Neural progenitor cell (in vitro differentiated cells): Measurements from ENCODE around the gene DCST2. TPM values are rescaled to one million over a fixed set of nuclear protein-coding genes. Genes with fewer than 3 reads are reported as not detected.

Source experiments
- DNase-seq: peaks from one replicate; pipeline ENCODE4 v3.0.0-alpha.2; 2016; ENCODE audit warnings: low spot score
- H2AFZ ChIP-seq: fragments of 200-600 bp; sonication (generic); replicated peaks from 2 replicates; pipeline ENCODE4 v1.6.1; 2016; ENCODE audit warnings: antibody characterized with exemption
- H3F3A ChIP-seq: fragments of 200-600 bp; sonication (generic); 2 replicates; pipeline ENCODE4 v1.6.1; 2016; ENCODE audit warnings: antibody characterized with exemption, low read depth
- H3K27ac ChIP-seq: fragments of 200-600 bp; sonication (generic); 2 replicates; pipeline ENCODE4 v1.5.1; 2016; ENCODE audit warnings: mild to moderate bottlenecking
- H3K27me3 ChIP-seq: fragments of 200-600 bp; sonication (generic); 2 replicates; pipeline ENCODE4 v1.6.1; 2016; ENCODE audit warnings: mild to moderate bottlenecking, moderate library complexity
- H3K36me3 ChIP-seq: fragments of 200-600 bp; sonication (generic); 2 replicates; pipeline ENCODE4 v1.5.1; 2016
- H3K4me1 ChIP-seq: fragments of 200-600 bp; sonication (generic); 2 replicates; pipeline ENCODE4 v1.6.1; 2016; ENCODE audit warnings: mixed run types
- H3K4me2 ChIP-seq: fragments of 200-600 bp; sonication (generic); 2 replicates; pipeline ENCODE4 v1.6.1; 2016
- H3K4me3 ChIP-seq: fragments of 200-600 bp; sonication (generic); 2 replicates; pipeline ENCODE4 v1.5.1; 2016
- H3K79me2 ChIP-seq: fragments of 200-600 bp; sonication (generic); 2 replicates; pipeline ENCODE4 v1.6.1; 2016; ENCODE audit warnings: low read depth
- H3K9ac ChIP-seq: fragments of 200-600 bp; sonication (generic); 2 replicates; pipeline ENCODE4 v1.6.1; 2016
- H3K9me3 ChIP-seq: fragments of 200-600 bp; sonication (generic); 2 replicates; pipeline ENCODE4 v1.5.1; 2016; ENCODE audit warnings: low read depth
- H4K20me1 ChIP-seq: fragments of 200-600 bp; sonication (generic); 2 replicates; pipeline ENCODE4 v1.6.1; 2016; ENCODE audit warnings: low read depth
- H3K27ac Mint-ChIP-seq: 3 replicates; pipeline ENCODE4 v1.8.0; 2021; ENCODE audit warnings: mixed read lengths
- H3K27me3 Mint-ChIP-seq: 2 replicates; pipeline ENCODE4 v1.8.0; 2022; ENCODE audit warnings: low read depth, mild to moderate bottlenecking, inconsistent platforms, moderate library complexity, mixed read lengths; ENCODE audit not compliant: insufficient read depth
- H3K36me3 Mint-ChIP-seq: 3 replicates; pipeline ENCODE4 v1.8.0; 2021; ENCODE audit warnings: mixed read lengths
- H3K4me1 Mint-ChIP-seq: 3 replicates; pipeline ENCODE4 v1.8.0; 2021; ENCODE audit warnings: mixed read lengths
- H3K4me3 Mint-ChIP-seq: 3 replicates; pipeline ENCODE4 v1.8.0; 2021; ENCODE audit warnings: mild to moderate bottlenecking, moderate library complexity, mixed read lengths
- H3K9me3 Mint-ChIP-seq: 3 replicates; pipeline ENCODE4 v1.8.0; 2020; ENCODE audit warnings: mixed read lengths
- EZH2 ChIP-seq: fragments of 200-600 bp; sonication (generic); IDR thresholded peaks from 2 replicates; pipeline ENCODE4 v1.6.1; 2017; ENCODE audit warnings: antibody characterized with exemption, mild to moderate bottlenecking, moderate library complexity
- EZH2phosphoT487 ChIP-seq: fragments of 200-600 bp; sonication (generic); IDR thresholded peaks from 2 replicates; pipeline ENCODE4 v1.6.1; 2017; ENCODE audit warnings: antibody characterized with exemption
- total RNA-seq: library from RNA; depleted of rRNA; stranded (reverse); fragments of >200 nt; gene quantifications from 2 replicates; pipeline ENCODE4 v1.2.3, GENCODE V29; 2015; ENCODE audit warnings: low replicate concordance
- TF ChIP-seq, protein P1 (sequence below): fragments of 200-600 bp; sonication (generic); IDR thresholded peaks from 2 replicates; pipeline ENCODE4 v1.5.1; 2017; ENCODE audit warnings: antibody characterized with exemption, mild to moderate bottlenecking

The DCST2 gene
- total RNA-seq, 1 donor from 2014 or later, result 1.8 TPM

DNA sequence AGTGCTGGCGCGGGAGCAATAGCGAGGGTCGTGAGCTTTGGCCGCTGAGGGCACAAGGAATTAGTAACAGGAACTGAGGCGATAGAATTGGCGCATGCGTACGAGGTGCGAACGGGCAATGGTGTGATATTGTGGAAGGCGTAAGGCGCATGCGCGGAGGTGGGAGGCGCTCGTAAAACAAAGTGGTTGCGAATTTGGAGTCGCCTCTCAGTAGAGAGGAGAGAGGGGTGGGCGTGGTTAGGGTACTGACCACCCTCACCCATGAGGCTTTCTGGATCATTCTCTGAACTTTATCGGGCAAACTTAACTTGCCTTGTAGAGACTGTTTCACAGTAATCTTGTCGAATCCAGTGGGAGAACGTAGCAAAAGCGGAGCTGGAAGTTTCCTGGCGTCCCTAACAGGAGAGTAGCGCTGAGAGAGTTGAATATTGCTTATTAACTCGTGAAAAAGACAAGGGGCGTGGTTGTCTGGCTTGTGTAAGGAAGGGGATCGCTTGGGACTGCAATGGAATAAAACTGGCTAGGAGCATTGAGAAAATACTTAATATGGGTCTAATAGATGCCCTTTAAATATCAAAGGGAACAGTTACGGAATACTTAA, 58.7 kb downstream of the DCST2 start:
- Histone ChIP-seq H2AFZ (no peak overlapping the region), H4K20me1 (peaks cover 25% of the 10 kb centered on the region), H3K4me2 (peak overlapping the region; percentile 84), H3K9ac (peak overlapping the region; percentile 28), H3K36me3 (peaks cover 14% of the 10 kb centered on the region), H3K27ac (peak overlapping the region; percentile 85), H3K4me3 (peak overlapping the region; percentile 64), H3F3A (peaks cover 50% of the 10 kb centered on the region), H3K4me1 (peaks cover 34% of the 10 kb centered on the region), H3K9me3 (no peaks in the 10 kb centered on the region), H3K79me2 (peaks cover 68% of the 10 kb centered on the region), H3K27me3 (no peaks in the 10 kb centered on the region)
- H3K4me3 Mint-ChIP-seq, result no peak overlapping the region
- H3K4me1 Mint-ChIP-seq, result peaks cover 26% of the 10 kb centered on the region
- H3K27me3 Mint-ChIP-seq, result peaks cover 4% of the 10 kb centered on the region
- no peaks in the 10 kb centered on the region for H3K9me3 Mint-ChIP-seq
- peak; percentile 99 for DNase-seq
- TF ChIP-seq EZH2phosphoT487 (no peak), EZH2 (no peak)
- no peak overlapping the region for H3K27ac Mint-ChIP-seq
- peaks cover 9% of the 10 kb centered on the region for H3K36me3 Mint-ChIP-seq

DNA sequence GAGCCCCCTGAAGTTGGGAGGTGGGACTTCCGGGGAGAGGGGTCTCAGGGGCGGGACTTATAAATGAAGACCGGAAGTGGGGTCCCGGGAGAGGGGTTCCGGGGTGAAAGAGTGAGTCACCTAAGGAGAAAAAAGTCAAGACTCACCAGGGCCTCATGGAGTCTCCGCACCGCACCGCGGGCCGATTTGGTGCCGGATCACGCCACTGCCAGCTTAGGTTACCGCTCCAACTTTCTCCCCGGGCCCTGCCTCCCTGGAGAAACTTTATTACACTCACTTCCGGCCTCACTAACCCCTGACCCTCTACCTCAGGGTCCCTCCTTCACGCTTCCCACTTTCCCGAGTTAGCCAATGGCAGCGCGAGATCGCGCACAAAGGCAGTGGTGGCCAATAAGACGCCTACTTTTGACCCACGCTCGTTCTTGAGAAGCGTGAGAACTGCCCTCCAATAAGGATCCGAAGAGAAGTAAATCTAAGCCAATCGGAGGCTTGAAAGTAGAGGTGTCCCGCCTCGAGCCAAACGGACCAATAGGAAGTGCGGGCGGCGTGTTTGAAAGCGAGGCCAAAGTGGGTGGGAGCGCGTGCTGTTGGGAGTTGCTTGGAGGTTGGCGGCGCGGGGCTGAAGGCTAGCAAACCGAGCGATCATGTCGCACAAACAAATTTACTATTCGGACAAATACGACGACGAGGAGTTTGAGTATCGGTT, 59.3 kb downstream of the DCST2 start, which contains the start of gene CKS1B:
Gene CKS1B (plus strand): TSS at position 580 of the 706 bp plus-strand sequence. CDS start 65 bp downstream, at position 645.
- peak within 1 kb of the TSS; percentile 28 for H3K9ac ChIP-seq
- H3K4me2 ChIP-seq, result peak within 1 kb of the TSS; percentile 84
- Mint-ChIP-seq H3K9me3 (no peaks in the 10 kb centered on the region), H3K4me1 (peaks cover 31% of the 10 kb centered on the region), H3K36me3 (peaks cover 6% of the 10 kb centered on the region), H3K27ac (no peak within 1 kb of the TSS), H3K27me3 (peaks cover 3% of the 10 kb centered on the region), H3K4me3 (no peak within 1 kb of the TSS)
- H3K27me3 ChIP-seq, result no peaks in the 10 kb centered on the region
- H3K36me3 ChIP-seq, result peaks cover 10% of the 10 kb centered on the region
- DNase-seq, result peak; percentile 99
- H3K9me3 ChIP-seq, result no peaks in the 10 kb centered on the region
- peak within 1 kb of the TSS; percentile 64 for H3K4me3 ChIP-seq
- TF ChIP-seq EZH2phosphoT487 (no peak), EZH2 (no peak)
- TF ChIP-seq, protein P1, sequence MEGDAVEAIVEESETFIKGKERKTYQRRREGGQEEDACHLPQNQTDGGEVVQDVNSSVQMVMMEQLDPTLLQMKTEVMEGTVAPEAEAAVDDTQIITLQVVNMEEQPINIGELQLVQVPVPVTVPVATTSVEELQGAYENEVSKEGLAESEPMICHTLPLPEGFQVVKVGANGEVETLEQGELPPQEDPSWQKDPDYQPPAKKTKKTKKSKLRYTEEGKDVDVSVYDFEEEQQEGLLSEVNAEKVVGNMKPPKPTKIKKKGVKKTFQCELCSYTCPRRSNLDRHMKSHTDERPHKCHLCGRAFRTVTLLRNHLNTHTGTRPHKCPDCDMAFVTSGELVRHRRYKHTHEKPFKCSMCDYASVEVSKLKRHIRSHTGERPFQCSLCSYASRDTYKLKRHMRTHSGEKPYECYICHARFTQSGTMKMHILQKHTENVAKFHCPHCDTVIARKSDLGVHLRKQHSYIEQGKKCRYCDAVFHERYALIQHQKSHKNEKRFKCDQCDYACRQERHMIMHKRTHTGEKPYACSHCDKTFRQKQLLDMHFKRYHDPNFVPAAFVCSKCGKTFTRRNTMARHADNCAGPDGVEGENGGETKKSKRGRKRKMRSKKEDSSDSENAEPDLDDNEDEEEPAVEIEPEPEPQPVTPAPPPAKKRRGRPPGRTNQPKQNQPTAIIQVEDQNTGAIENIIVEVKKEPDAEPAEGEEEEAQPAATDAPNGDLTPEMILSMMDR, result no peak
- H3K27ac ChIP-seq, result peak within 1 kb of the TSS; percentile 88
- H3K79me2 ChIP-seq, result peaks cover 68% of the 10 kb centered on the region
- peaks cover 29% of the 10 kb centered on the region for H4K20me1 ChIP-seq
- H3K4me1 ChIP-seq, result peaks cover 38% of the 10 kb centered on the region
- peaks cover 49% of the 10 kb centered on the region for H3F3A ChIP-seq
- H2AFZ ChIP-seq, result peak within 1 kb of the TSS; percentile 88

DNA sequence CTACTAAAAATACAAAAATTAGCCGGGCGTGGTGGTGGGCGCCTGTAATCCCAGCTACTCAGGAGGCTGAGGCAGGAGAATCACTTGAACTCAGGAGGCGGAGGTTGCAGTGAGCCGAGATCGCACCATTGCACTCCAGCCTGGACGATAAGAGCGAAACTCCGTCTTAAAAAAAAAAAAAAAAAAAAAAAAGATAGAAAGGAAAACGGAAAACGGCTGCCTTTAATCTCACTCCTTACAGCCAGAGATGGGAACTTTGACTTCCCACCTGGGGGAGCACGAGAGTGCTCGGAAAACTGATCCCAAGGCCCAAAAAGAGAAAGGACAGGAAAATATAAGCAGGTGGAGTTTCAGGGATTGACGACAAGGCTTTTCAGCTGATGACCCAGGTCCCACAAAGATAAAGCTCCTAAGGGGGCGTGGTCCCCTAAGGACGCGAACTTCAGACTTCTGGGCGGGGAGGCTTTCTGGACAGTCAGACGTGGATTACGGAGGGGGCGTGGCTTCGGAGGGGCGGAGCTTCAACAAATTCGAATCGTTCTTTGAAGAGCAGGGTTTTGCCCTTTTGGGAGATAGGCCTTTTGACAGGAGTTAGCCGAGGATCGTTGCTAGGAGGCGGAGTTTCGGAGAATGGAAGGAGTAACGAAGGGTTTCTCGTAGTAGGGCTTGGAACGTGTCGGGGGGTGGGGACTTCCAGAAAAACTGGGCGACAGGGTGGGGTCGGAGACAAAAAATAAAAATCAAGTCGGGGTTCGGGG, 60.1 kb downstream of the DCST2 start:
- peaks cover 46% of the 10 kb centered on the region for H3K4me1 ChIP-seq
- peaks cover 38% of the 10 kb centered on the region for H3K4me1 Mint-ChIP-seq

More for the DNA sequence above, 60.1 kb downstream of the DCST2 start:
- peak overlapping the region; percentile 88 for H3K27ac ChIP-seq
- TF ChIP-seq, protein P1, result peak; percentile 14
- TF ChIP-seq EZH2, result no peak
- peak overlapping the region; percentile 70 for H3K4me2 ChIP-seq
- H3K27me3 Mint-ChIP-seq, result peaks cover 3% of the 10 kb centered on the region
- peaks cover 49% of the 10 kb centered on the region for H3F3A ChIP-seq
- no peak overlapping the region for H3K4me3 Mint-ChIP-seq
- peaks cover 71% of the 10 kb centered on the region for H3K79me2 ChIP-seq
- H2AFZ ChIP-seq, result peak overlapping the region; percentile 88
- DNase-seq, result peak; percentile 97
- no peaks in the 10 kb centered on the region for H3K9me3 ChIP-seq
- H3K27ac Mint-ChIP-seq, result no peak overlapping the region
- H3K9ac ChIP-seq, result no peak overlapping the region
- no peaks in the 10 kb centered on the region for H3K27me3 ChIP-seq
- H3K36me3 Mint-ChIP-seq, result peaks cover 3% of the 10 kb centered on the region
- H3K36me3 ChIP-seq, result peaks cover 9% of the 10 kb centered on the region
- peaks cover 37% of the 10 kb centered on the region for H4K20me1 ChIP-seq
- H3K4me3 ChIP-seq, result peak overlapping the region; percentile 64
- no peaks in the 10 kb centered on the region for H3K9me3 Mint-ChIP-seq
